CD14-positive monocyte (primary cell): ENCODE data around the gene OSBPL10. TPM values are rescaled to one million over a fixed set of nuclear protein-coding genes. Genes with fewer than 3 reads are reported as not detected.

Experiments used
- DNase-seq, 3 donors: peaks; one replicate each; pipeline ENCODE4 v3.0.0-alpha.2; 2011 to 2022
- H2AFZ ChIP-seq: 2 replicates; pipeline ENCODE4 v1.6.0; 2012; ENCODE audit warnings: mild to moderate bottlenecking, low read depth, low read length, inconsistent platforms; ENCODE audit not compliant: insufficient read depth, poor library complexity, severe bottlenecking
- H3K27ac ChIP-seq, 2 donors: 1 replicate in 1 of 2; 2 replicates in 1 of 2; pipeline ENCODE4 v1.5.1; 2012 to 2013; ENCODE audit warnings: low read length in 2 of 2, control low read depth in 1 of 2, inconsistent platforms in 1 of 2, low read depth in 1 of 2, mild to moderate bottlenecking in 1 of 2
- H3K27me3 ChIP-seq, 2 donors: one replicate each; pipeline versions ENCODE4 v1.6.0 to v1.6.1; 2011 to 2013; ENCODE audit warnings: low read length in 2 of 2; ENCODE audit not compliant: control insufficient read depth in 2 of 2, insufficient read depth in 2 of 2
- H3K36me3 ChIP-seq, 2 donors: replicated peaks in 1 of 2; 1 replicate in 1 of 2; 2 replicates in 1 of 2; pipeline versions ENCODE4 v1.5.1 to v1.6.1; 2012 to 2013; ENCODE audit warnings: low read length in 2 of 2, control low read depth in 1 of 2, inconsistent platforms in 1 of 2, mild to moderate bottlenecking in 1 of 2; ENCODE audit not compliant: insufficient read depth in 2 of 2, control insufficient read depth in 1 of 2
- H3K4me1 ChIP-seq, 2 donors: 1 replicate in 1 of 2; 2 replicates in 1 of 2; pipeline versions ENCODE4 v1.5.1 to v1.6.1; 2012 to 2013; ENCODE audit warnings: low read length in 2 of 2, control low read depth in 1 of 2, inconsistent platforms in 1 of 2, mild to moderate bottlenecking in 1 of 2, moderate library complexity in 1 of 2; ENCODE audit not compliant: insufficient read depth in 2 of 2, control insufficient read depth in 1 of 2
- H3K4me2 ChIP-seq: replicated peaks from 2 replicates; pipeline ENCODE3; 2012; ENCODE audit warnings: low read length, moderate library complexity, mild to moderate bottlenecking; ENCODE audit not compliant: poor library complexity, severe bottlenecking; ENCODE audit errors: extremely low read depth
- H3K4me3 ChIP-seq, 3 experiments: fragments of 200-600 bp in 1 of 3; sonication (generic) in 1 of 3; replicated peaks in 1 of 3; 1 replicate in 2 of 3; 2 replicates in 1 of 3; pipeline ENCODE4 v1.5.1; 2011 to 2013; ENCODE audit warnings: low read length in 3 of 3, mild to moderate bottlenecking in 3 of 3, control low read depth in 2 of 3, low read depth in 2 of 3, inconsistent platforms in 1 of 3, moderate library complexity in 1 of 3
- H3K79me2 ChIP-seq: 2 replicates; pipeline ENCODE4 v1.6.0; 2012; ENCODE audit warnings: mild to moderate bottlenecking, control low read depth, inconsistent platforms, low read length, moderate library complexity; ENCODE audit not compliant: insufficient read depth
- H3K9ac ChIP-seq: 2 replicates; pipeline ENCODE4 v1.6.0; 2017; ENCODE audit warnings: low read length, mild to moderate bottlenecking; ENCODE audit not compliant: insufficient read depth, poor library complexity, severe bottlenecking
- H3K9me3 ChIP-seq, 2 donors: replicated peaks in 1 of 2; 1 replicate in 1 of 2; 2 replicates in 1 of 2; pipeline versions ENCODE4 v1.5.1 to v1.6.1; 2012 to 2013; ENCODE audit warnings: low read length in 2 of 2, control low read depth in 1 of 2; ENCODE audit not compliant: control insufficient read depth in 1 of 2, insufficient read depth in 1 of 2
- H4K20me1 ChIP-seq: 2 replicates; pipeline ENCODE4 v1.6.0; 2012; ENCODE audit warnings: mild to moderate bottlenecking, low read length, control low read depth, moderate library complexity; ENCODE audit not compliant: insufficient read depth
- H3K27ac Mint-ChIP-seq, 7 donors: one replicate each; pipeline ENCODE4 v1.8.0; 2020; ENCODE audit warnings: mild to moderate bottlenecking in 7 of 7, mixed read lengths in 7 of 7, moderate library complexity in 6 of 7, inconsistent platforms in 2 of 7
- H3K27me3 Mint-ChIP-seq, 3 donors: one replicate each; pipeline ENCODE4 v1.8.0; 2021 to 2022; ENCODE audit warnings: low read depth in 3 of 3, mild to moderate bottlenecking in 3 of 3, mixed read lengths in 3 of 3, moderate library complexity in 3 of 3, inconsistent platforms in 1 of 3
- H3K36me3 Mint-ChIP-seq, 2 donors: one replicate each; pipeline ENCODE4 v1.8.0; 2020; ENCODE audit warnings: mixed read lengths in 2 of 2, inconsistent platforms in 1 of 2, mild to moderate bottlenecking in 1 of 2
- H3K4me1 Mint-ChIP-seq: one replicate; pipeline ENCODE4 v1.8.0; 2020; ENCODE audit warnings: mild to moderate bottlenecking, mixed read lengths
- H3K4me3 Mint-ChIP-seq, 2 donors: one replicate each; pipeline ENCODE4 v1.8.0; 2020; ENCODE audit warnings: mild to moderate bottlenecking in 2 of 2, mixed read lengths in 2 of 2, moderate library complexity in 1 of 2
- H3K9me3 Mint-ChIP-seq, 7 donors: one replicate each; pipeline ENCODE4 v1.8.0; 2020 to 2022; ENCODE audit warnings: mixed read lengths in 7 of 7, mild to moderate bottlenecking in 6 of 7, moderate library complexity in 6 of 7, inconsistent platforms in 2 of 7
- WGBS: methylation state at CpG from one replicate; pipeline ENCODE4 v1.1.5; 2013; ENCODE audit warnings: missing lambda C conversion rate; ENCODE audit not compliant: insufficient coverage; 5-methylcytosine and 5-hydroxymethylcytosine counted together
- intact Hi-C, 2 donors: fragments of 100-400 bp; cut with micrococcal nuclease; formaldehyde crosslinking; loops; one replicate each; pipeline versions ENCODE4 v1.15.0 to v1.15.1; 2023
- polyA plus RNA-seq, 3 donors: library from polyadenylated mRNA; depleted of rRNA in 1 of 3; unstranded in 2 of 3; stranded (reverse) in 1 of 3; fragments of 300-500 nt in 2 of 3; fragments of >200 nt in 1 of 3; fragmentation: Illumina TruSeq in 2 of 3; gene quantifications; 1 replicate in 2 of 3; 2 replicates in 1 of 3; pipeline ENCODE4 v1.2.3, GENCODE V29; 2012 to 2021
- TF ChIP-seq, protein P1 (sequence below): fragments of 200-600 bp; IDR thresholded peaks from one replicate; pipeline ENCODE4 v1.8.0; 2022; ENCODE audit warnings: antibody characterized with exemption, mild to moderate bottlenecking

The OSBPL10 gene
- polyA plus RNA-seq, 3 donors: 0.03 TPM; not detected in 2

DNA sequence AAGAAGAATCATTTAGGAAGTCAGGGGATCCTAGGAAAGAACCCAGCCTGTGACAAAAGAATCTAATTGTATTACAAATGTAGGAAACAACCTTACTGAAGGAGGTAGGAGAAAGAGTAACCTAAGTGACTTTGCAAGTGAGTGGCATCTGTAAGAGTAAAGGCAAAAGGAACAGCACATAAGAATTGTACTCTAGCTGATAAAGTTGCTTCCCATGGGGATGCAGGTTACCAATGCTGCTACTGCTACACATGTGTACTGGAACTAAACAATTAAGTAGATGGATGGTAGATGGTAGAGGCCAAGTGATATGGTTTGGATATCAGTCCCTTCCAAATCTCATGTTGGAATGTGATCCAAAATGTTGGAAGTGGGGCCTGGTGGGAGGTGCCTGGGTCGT is 60.8 kb downstream of the OSBPL10 start:
- Histone ChIP-seq H3K4me2 (no peak overlapping the region), H3K36me3 (no peaks in the 10 kb centered on the region), H3K27ac (no peak overlapping the region), H3K9me3 (peaks cover 4 to 6% of the 10 kb centered on the region in 2 donors), H3K27me3 (no peaks in the 10 kb centered on the region), H3K9ac (no peak overlapping the region), H3K4me1 (no peaks in the 10 kb centered on the region), H2AFZ (no peak overlapping the region), H4K20me1 (no peaks in the 10 kb centered on the region), H3K79me2 (no peaks in the 10 kb centered on the region), H3K4me3 (no peak overlapping the region)
- intact Hi-C loops: no loop called here
- Mint-ChIP-seq H3K27me3 (peaks cover 0 to 2% (median 0%) of the 10 kb centered on the region in 3 donors), H3K4me3 (no peak overlapping the region), H3K27ac (no peak overlapping the region), H3K9me3 (peaks cover 4 to 14% (median 9%) of the 10 kb centered on the region in 7 donors), H3K36me3 (no peaks in the 10 kb centered on the region), H3K4me1 (peaks cover 5% of the 10 kb centered on the region)
- TF ChIP-seq, protein P1, sequence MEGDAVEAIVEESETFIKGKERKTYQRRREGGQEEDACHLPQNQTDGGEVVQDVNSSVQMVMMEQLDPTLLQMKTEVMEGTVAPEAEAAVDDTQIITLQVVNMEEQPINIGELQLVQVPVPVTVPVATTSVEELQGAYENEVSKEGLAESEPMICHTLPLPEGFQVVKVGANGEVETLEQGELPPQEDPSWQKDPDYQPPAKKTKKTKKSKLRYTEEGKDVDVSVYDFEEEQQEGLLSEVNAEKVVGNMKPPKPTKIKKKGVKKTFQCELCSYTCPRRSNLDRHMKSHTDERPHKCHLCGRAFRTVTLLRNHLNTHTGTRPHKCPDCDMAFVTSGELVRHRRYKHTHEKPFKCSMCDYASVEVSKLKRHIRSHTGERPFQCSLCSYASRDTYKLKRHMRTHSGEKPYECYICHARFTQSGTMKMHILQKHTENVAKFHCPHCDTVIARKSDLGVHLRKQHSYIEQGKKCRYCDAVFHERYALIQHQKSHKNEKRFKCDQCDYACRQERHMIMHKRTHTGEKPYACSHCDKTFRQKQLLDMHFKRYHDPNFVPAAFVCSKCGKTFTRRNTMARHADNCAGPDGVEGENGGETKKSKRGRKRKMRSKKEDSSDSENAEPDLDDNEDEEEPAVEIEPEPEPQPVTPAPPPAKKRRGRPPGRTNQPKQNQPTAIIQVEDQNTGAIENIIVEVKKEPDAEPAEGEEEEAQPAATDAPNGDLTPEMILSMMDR: no peak
- no peak for DNase-seq
- WGBS: no CpG with 5 or more reads among the region's 1 CpG

DNA sequence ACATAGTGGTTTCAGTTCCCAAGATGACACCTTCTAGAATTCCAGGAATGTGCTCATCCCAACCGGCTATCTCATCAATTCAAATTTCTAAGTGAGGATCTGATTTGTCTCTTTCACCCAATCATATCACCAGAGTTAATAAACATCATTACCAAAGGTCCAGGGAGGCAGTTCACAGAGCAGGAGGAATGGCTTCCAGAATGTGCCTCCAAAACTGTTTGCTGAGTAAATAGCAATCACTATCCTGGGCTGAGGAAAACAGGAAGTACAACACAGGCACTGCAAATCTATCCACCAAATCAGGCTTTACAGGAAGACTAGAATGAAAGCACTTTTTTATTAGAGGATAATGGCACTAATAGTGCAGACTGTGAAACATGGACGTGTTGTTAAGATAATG is 61.5 kb downstream of the OSBPL10 start:
- WGBS: 83% methylated on average over 1 of the region's 2 CpGs
- Mint-ChIP-seq H3K36me3 (no peaks in the 10 kb centered on the region), H3K27me3 (peaks cover 0 to 2% (median 0%) of the 10 kb centered on the region in 3 donors), H3K4me1 (peaks cover 5% of the 10 kb centered on the region), H3K27ac (no peak overlapping the region), H3K9me3 (peaks cover 4 to 14% (median 9%) of the 10 kb centered on the region in 7 donors), H3K4me3 (no peak overlapping the region)
- no peaks in the 10 kb centered on the region for H4K20me1 ChIP-seq
- H3K36me3 ChIP-seq: no peaks in the 10 kb centered on the region
- no peak overlapping the region for H3K4me3 ChIP-seq
- H2AFZ ChIP-seq: no peak overlapping the region
- H3K27me3 ChIP-seq: no peaks in the 10 kb centered on the region
- intact Hi-C loops: no loop called here
- no peak overlapping the region for H3K27ac ChIP-seq
- H3K79me2 ChIP-seq: no peaks in the 10 kb centered on the region
- TF ChIP-seq, protein P1: no peak
- H3K4me2 ChIP-seq: no peak overlapping the region
- no peak overlapping the region for H3K9ac ChIP-seq
- no peaks in the 10 kb centered on the region for H3K4me1 ChIP-seq
- peaks cover 4 to 6% of the 10 kb centered on the region in 2 donors for H3K9me3 ChIP-seq
- no peak for DNase-seq
